Measurements from ENCODE around the gene LY6G6D. TPM values are rescaled to one million over a fixed set of nuclear protein-coding genes. Genes with fewer than 3 reads are reported as not detected.

Gene LY6G6D
- total and polyA plus RNA-seq, 2 of the 13 experiments (the other 11 are each of a cell fraction or from before 2014, with no cell fraction given), result not detected

DNA sequence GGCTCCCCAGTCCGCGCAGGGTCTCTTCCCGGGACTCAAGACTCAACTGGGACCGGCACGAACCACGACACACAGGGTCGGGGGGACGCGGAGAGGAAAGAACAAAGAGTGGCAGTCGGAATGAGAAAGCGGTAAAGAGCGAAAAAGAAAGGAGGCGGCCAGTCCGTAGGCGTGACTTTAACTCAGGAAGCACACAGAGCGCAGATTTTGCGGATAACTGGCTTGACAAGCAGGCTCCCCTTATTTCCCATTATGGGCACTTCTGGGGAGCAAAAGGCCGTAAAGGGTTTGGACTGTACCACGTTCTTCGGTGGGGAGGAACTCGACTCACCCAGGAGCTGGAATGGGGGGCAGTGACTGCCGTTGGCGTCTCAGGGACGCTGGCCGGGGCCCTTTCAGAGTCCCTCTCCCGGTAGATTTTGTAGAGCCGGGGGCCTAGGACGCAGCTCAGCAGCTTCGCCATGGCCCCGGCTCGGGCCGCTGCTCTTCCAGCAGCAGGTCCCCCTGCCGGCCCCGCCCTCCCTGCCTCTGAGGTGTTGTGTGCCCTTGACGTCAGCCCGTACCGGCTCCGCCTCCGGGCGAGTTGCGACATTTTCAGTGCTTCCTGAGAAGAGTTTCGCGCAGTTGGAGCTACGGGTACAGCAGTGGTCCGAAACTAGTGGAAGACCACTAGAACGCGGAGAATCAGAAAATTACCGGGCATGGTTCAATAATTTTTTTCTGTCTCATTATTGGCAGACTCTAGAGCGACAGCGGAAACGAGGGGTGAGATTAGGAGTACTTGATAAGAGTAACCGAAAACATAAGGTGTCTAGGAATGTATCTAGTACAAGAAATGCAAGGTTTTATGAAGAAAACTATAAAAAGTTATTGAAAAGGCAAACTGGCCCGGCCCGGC is 12.1 kb upstream of the LY6G6D start, which contains the start of gene ABHD16A (continued):
- TF ChIP-seq, protein P1, sequence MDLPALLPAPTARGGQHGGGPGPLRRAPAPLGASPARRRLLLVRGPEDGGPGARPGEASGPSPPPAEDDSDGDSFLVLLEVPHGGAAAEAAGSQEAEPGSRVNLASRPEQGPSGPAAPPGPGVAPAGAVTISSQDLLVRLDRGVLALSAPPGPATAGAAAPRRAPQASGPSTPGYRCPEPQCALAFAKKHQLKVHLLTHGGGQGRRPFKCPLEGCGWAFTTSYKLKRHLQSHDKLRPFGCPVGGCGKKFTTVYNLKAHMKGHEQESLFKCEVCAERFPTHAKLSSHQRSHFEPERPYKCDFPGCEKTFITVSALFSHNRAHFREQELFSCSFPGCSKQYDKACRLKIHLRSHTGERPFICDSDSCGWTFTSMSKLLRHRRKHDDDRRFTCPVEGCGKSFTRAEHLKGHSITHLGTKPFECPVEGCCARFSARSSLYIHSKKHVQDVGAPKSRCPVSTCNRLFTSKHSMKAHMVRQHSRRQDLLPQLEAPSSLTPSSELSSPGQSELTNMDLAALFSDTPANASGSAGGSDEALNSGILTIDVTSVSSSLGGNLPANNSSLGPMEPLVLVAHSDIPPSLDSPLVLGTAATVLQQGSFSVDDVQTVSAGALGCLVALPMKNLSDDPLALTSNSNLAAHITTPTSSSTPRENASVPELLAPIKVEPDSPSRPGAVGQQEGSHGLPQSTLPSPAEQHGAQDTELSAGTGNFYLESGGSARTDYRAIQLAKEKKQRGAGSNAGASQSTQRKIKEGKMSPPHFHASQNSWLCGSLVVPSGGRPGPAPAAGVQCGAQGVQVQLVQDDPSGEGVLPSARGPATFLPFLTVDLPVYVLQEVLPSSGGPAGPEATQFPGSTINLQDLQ (CRISPR knock-in tag; IDR thresholded peaks at IDR 0.05), result no peak
- TF ChIP-seq ZNF644 (CRISPR knock-in tag; IDR thresholded peaks at IDR 0.05; ENCODE audit: low read depth), result no peak
- peak; percentile 69; the same call in 1 of the 2 replicates for TF ChIP-seq ARNTL (CRISPR knock-in tag; IDR thresholded peaks at IDR 0.05)
- TF ChIP-seq FOXK2 (IDR thresholded peaks at IDR 0.05), result peak; percentile 85
- TF ChIP-seq MBD4 (IDR thresholded peaks at IDR 0.05; ENCODE audit: borderline replicate concordance, low read length), result no peak
- no peak for TF ChIP-seq ZNF207 (IDR thresholded peaks at IDR 0.05; ENCODE audit: borderline replicate concordance)
- TF ChIP-seq, protein P2, sequence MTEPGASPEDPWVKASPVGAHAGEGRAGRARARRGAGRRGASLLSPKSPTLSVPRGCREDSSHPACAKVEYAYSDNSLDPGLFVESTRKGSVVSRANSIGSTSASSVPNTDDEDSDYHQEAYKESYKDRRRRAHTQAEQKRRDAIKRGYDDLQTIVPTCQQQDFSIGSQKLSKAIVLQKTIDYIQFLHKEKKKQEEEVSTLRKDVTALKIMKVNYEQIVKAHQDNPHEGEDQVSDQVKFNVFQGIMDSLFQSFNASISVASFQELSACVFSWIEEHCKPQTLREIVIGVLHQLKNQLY (CRISPR knock-in tag; IDR thresholded peaks at IDR 0.05), result no peak; the same call in 1 of the 2 replicates
- TF ChIP-seq NPAS2 (CRISPR knock-in tag; IDR thresholded peaks at IDR 0.05; ENCODE audit: borderline replicate concordance), result no peak
- no peak; the same call in 1 of the 2 replicates for TF ChIP-seq FOXJ3 (CRISPR knock-in tag; IDR thresholded peaks at IDR 0.05; ENCODE audit: borderline replicate concordance)
- TF ChIP-seq JUND (CRISPR knock-in tag; IDR thresholded peaks at IDR 0.05), result peak; percentile 53; the same call in 1 of the 2 replicates
- no peak for TF ChIP-seq THYN1 (CRISPR knock-in tag; IDR thresholded peaks at IDR 0.05; ENCODE audit: borderline replicate concordance, low read depth)
- no peak for TF ChIP-seq BRCA1 (CRISPR knock-in tag; IDR thresholded peaks at IDR 0.05)
- TF ChIP-seq ZFP36L2 (CRISPR knock-in tag; IDR thresholded peaks at IDR 0.05), result no peak
- no peak for TF ChIP-seq CENPT (CRISPR knock-in tag; IDR thresholded peaks at IDR 0.05; ENCODE audit: low read depth)
- TF ChIP-seq, protein P3, sequence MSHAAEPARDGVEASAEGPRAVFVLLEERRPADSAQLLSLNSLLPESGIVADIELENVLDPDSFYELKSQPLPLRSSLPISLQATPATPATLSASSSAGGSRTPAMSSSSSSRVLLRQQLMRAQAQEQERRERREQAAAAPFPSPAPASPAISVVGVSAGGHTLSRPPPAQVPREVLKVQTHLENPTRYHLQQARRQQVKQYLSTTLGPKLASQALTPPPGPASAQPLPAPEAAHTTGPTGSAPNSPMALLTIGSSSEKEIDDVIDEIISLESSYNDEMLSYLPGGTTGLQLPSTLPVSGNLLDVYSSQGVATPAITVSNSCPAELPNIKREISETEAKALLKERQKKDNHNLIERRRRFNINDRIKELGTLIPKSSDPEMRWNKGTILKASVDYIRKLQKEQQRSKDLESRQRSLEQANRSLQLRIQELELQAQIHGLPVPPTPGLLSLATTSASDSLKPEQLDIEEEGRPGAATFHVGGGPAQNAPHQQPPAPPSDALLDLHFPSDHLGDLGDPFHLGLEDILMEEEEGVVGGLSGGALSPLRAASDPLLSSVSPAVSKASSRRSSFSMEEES (CRISPR knock-in tag; IDR thresholded peaks at IDR 0.05), result peak; percentile 31; the same call in 1 of the 2 replicates
- TF ChIP-seq, protein P4, sequence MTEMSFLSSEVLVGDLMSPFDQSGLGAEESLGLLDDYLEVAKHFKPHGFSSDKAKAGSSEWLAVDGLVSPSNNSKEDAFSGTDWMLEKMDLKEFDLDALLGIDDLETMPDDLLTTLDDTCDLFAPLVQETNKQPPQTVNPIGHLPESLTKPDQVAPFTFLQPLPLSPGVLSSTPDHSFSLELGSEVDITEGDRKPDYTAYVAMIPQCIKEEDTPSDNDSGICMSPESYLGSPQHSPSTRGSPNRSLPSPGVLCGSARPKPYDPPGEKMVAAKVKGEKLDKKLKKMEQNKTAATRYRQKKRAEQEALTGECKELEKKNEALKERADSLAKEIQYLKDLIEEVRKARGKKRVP (CRISPR knock-in tag; IDR thresholded peaks at IDR 0.05), result peak in 1 of 2 experiments; percentile 73; a peak in 1 of 4 replicates
- TF ChIP-seq, protein P5, sequence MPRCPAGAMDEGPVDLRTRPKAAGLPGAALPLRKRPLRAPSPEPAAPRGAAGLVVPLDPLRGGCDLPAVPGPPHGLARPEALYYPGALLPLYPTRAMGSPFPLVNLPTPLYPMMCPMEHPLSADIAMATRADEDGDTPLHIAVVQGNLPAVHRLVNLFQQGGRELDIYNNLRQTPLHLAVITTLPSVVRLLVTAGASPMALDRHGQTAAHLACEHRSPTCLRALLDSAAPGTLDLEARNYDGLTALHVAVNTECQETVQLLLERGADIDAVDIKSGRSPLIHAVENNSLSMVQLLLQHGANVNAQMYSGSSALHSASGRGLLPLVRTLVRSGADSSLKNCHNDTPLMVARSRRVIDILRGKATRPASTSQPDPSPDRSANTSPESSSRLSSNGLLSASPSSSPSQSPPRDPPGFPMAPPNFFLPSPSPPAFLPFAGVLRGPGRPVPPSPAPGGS (CRISPR knock-in tag; IDR thresholded peaks at IDR 0.05), result no peak; the same call in none of the 2 replicates
- no peak for TF ChIP-seq ZNF3 (CRISPR knock-in tag; IDR thresholded peaks at IDR 0.05)

Data from HepG2 (cell line).